Measurements from ENCODE around the gene SEMA7A.

SEMA7A gene

DNA sequence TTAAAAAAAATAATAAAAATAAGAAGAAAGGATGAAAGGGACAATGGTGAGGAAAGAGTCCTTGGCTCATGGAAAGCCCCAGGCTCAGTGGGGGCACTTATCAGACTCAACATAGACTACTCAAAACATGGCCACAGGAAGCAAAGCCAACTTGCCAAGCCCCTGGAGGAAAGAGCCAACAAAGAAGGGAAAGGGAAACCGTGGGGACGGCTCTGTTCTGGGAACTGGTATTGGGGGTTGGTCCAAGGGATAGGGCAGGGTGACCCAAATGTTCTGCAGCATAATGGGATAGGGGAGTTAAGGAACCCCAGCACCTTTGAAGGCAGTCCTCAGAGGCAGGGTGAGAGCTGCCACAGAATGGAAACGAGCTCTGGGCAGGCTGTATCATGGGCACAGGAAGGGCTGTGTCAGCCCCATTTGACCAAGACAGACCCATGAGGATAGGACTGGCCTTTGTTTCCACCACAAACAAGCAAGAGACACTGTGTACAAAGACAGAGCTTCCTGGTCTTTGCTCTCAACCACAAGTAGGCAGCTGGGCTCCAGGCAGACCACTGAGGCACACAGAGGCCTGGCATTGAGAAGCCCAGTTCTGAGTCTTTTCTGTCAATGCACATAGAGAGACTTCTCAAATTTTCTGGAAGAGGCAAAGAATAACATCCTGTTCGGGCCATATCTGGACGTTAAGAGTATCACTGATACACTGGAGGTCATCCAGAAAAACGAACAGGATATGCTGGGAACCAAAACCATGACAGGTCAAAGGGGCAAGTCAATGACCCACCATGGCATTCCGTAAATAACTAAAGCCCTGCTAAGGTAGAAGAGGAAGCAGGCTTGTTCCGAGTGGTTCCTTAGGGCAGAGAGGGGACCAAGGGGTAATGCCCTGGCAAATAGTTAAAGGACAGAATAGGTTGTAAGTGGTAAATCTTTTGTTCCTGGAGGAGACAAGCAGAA, 10.6 kb upstream of the SEMA7A start:
- TF ChIP-seq, protein P1, sequence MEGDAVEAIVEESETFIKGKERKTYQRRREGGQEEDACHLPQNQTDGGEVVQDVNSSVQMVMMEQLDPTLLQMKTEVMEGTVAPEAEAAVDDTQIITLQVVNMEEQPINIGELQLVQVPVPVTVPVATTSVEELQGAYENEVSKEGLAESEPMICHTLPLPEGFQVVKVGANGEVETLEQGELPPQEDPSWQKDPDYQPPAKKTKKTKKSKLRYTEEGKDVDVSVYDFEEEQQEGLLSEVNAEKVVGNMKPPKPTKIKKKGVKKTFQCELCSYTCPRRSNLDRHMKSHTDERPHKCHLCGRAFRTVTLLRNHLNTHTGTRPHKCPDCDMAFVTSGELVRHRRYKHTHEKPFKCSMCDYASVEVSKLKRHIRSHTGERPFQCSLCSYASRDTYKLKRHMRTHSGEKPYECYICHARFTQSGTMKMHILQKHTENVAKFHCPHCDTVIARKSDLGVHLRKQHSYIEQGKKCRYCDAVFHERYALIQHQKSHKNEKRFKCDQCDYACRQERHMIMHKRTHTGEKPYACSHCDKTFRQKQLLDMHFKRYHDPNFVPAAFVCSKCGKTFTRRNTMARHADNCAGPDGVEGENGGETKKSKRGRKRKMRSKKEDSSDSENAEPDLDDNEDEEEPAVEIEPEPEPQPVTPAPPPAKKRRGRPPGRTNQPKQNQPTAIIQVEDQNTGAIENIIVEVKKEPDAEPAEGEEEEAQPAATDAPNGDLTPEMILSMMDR (IDR thresholded peaks at IDR 0.05; ENCODE audit: low read depth, low read length) = no peak
- no peak for TF ChIP-seq EZH2phosphoT487 (IDR thresholded peaks at IDR 0.05; ENCODE audit: low read depth)
- no peaks in the 10 kb centered on the region for H3K79me2 ChIP-seq (ENCODE audit: low read length)
- peaks cover 5% of the 10 kb centered on the region; the same call in 1 of the 2 replicates for H4K20me1 ChIP-seq (ENCODE audit: insufficient read depth, low read length)
- H3K4me3 ChIP-seq (ENCODE audit: low read length) = no peak overlapping the region
- no peak overlapping the region for H3K9ac ChIP-seq (ENCODE audit: low read length)
- H3K9me3 ChIP-seq (ENCODE audit: insufficient read depth, low read length) = no peaks in the 10 kb centered on the region
- peaks cover 5% of the 10 kb centered on the region; the same call in 1 of the 2 replicates for H3K4me1 ChIP-seq (ENCODE audit: low read length)
- H3K4me2 ChIP-seq (ENCODE audit: low read length) = no peak overlapping the region
- H3K36me3 ChIP-seq (replicated peaks; ENCODE audit: low read depth, low read length) = peaks cover 53% of the 10 kb centered on the region
- H3K27me3 ChIP-seq (ENCODE audit: low read depth, low read length) = no peaks in the 10 kb centered on the region
- H2AFZ ChIP-seq (ENCODE audit: low read depth, low read length) = no peak overlapping the region
- H3K27ac ChIP-seq (ENCODE audit: low read length) = no peak overlapping the region

DNA sequence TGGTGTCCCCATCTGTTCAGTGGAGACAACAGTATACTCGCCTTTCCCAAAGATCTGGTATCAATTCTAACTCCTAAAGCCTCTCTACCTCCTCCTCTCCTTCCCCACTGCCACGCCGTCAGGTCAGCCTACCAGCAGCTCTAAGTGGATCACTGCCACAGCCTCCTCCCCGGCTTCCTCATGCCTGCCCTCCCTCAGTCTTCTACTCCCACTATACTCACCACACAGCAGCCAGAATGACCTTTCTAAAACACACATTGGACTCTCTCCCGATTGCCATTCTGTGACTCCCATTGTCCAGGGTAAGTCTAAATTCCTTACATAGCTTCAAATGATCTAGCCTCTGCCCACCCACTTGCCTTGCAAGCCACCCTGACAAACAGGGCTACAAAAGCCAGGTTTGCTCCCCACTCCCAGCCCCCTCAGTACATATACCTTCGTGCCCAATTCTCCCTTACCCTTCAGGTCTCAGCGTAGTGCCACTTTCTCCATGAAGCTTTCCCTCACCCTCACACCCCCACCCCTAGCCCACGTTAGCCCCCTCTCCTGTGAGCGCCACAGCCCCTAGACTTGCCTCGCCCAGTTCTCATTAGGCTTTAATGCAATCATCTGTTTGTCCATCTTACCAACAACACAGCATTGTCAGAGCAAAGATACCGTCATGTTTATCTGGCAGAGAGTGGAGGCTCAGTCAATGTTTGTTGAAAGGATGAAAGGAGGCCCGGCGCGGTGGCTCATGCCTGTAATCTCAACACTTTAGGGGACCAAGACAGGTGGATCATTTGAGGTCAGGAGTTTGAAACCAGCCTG, 9.5 kb upstream of the SEMA7A start:
- Histone ChIP-seq H2AFZ (ENCODE audit: low read depth, low read length) (no peak overlapping the region), H3K4me3 (ENCODE audit: low read length) (no peak overlapping the region), H4K20me1 (ENCODE audit: insufficient read depth, low read length) (peaks cover 5% of the 10 kb centered on the region; the same call in 1 of the 2 replicates), H3K79me2 (ENCODE audit: low read length) (no peaks in the 10 kb centered on the region), H3K27ac (ENCODE audit: low read length) (no peak overlapping the region), H3K9me3 (ENCODE audit: insufficient read depth, low read length) (no peaks in the 10 kb centered on the region), H3K4me1 (ENCODE audit: low read length) (peaks cover 12% of the 10 kb centered on the region), H3K9ac (ENCODE audit: low read length) (no peak overlapping the region), H3K36me3 (replicated peaks; ENCODE audit: low read depth, low read length) (peaks cover 42% of the 10 kb centered on the region), H3K4me2 (ENCODE audit: low read length) (no peak overlapping the region), H3K27me3 (ENCODE audit: low read depth, low read length) (no peaks in the 10 kb centered on the region)
- TF ChIP-seq, protein P1 (IDR thresholded peaks at IDR 0.05; ENCODE audit: low read depth, low read length) = no peak
- TF ChIP-seq EZH2phosphoT487 (IDR thresholded peaks at IDR 0.05; ENCODE audit: low read depth) = no peak

DNA sequence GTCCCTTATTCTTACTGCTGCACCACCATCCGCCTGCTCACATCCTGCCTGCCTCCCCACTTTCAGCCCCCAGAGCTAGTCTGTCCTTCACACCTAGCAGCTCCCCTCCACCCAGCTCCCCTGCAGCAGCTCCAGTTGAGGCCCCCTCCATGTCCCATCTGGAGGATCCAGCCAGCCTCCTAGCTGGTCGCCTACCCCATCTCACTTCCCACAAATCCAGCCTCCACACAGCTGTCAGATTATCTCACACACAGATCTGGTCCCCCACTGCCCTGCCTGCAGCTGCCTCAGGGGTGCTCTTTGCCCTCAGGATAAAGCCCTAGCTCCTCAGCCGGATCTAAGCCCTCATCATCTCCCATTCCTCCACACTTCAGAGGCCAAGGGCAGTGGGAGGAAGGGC, 8.8 kb upstream of the SEMA7A start:
- Histone ChIP-seq H3K9me3 (ENCODE audit: insufficient read depth, low read length) (no peaks in the 10 kb centered on the region), H3K4me3 (ENCODE audit: low read length) (no peak overlapping the region), H3K4me1 (ENCODE audit: low read length) (peaks cover 18% of the 10 kb centered on the region), H3K36me3 (replicated peaks; ENCODE audit: low read depth, low read length) (peaks cover 35% of the 10 kb centered on the region), H3K27ac (ENCODE audit: low read length) (no peak overlapping the region), H4K20me1 (ENCODE audit: insufficient read depth, low read length) (peaks cover 5% of the 10 kb centered on the region; the same call in 1 of the 2 replicates), H2AFZ (ENCODE audit: low read depth, low read length) (no peak overlapping the region), H3K79me2 (ENCODE audit: low read length) (no peaks in the 10 kb centered on the region), H3K27me3 (ENCODE audit: low read depth, low read length) (no peaks in the 10 kb centered on the region), H3K4me2 (ENCODE audit: low read length) (no peak overlapping the region), H3K9ac (ENCODE audit: low read length) (no peak overlapping the region)
- TF ChIP-seq EZH2phosphoT487 (IDR thresholded peaks at IDR 0.05; ENCODE audit: low read depth) = no peak
- TF ChIP-seq, protein P1 (IDR thresholded peaks at IDR 0.05; ENCODE audit: low read depth, low read length) = no peak

DNA sequence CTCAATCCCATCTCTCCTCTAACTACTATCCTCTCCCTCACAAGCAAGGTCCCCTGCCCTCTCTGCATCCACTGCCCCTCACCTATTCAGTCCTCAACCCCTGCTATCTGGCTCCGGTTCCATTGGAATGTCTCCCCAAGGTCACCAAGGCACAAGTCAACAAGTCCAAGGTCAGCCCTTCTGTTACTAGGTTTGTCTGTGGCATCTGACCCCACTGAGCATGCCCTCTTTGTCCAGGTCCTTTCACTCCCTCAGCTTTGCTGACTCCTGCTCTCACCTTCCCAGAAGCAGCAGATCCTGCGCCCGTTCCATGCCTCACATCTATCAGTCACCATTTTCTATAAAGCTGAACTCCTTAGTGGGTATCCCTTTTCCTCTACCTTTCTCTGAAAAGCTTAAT, 8.3 kb upstream of the SEMA7A start:
- H3K4me2 ChIP-seq (ENCODE audit: low read length) = no peak overlapping the region
- H3K9ac ChIP-seq (ENCODE audit: low read length) = no peak overlapping the region
- H4K20me1 ChIP-seq (ENCODE audit: insufficient read depth, low read length) = peaks cover 3% of the 10 kb centered on the region; the same call in 1 of the 2 replicates
- peaks cover 21% of the 10 kb centered on the region for H3K4me1 ChIP-seq (ENCODE audit: low read length)
- no peak overlapping the region for H3K4me3 ChIP-seq (ENCODE audit: low read length)
- no peaks in the 10 kb centered on the region for H3K9me3 ChIP-seq (ENCODE audit: insufficient read depth, low read length)
- H2AFZ ChIP-seq (ENCODE audit: low read depth, low read length) = no peak overlapping the region
- TF ChIP-seq EZH2phosphoT487 (IDR thresholded peaks at IDR 0.05; ENCODE audit: low read depth) = no peak
- TF ChIP-seq, protein P1 (IDR thresholded peaks at IDR 0.05; ENCODE audit: low read depth, low read length) = no peak
- H3K36me3 ChIP-seq (replicated peaks; ENCODE audit: low read depth, low read length) = peaks cover 33% of the 10 kb centered on the region
- H3K79me2 ChIP-seq (ENCODE audit: low read length) = no peaks in the 10 kb centered on the region
- no peaks in the 10 kb centered on the region for H3K27me3 ChIP-seq (ENCODE audit: low read depth, low read length)
- H3K27ac ChIP-seq (ENCODE audit: low read length) = no peak overlapping the region

All from OCI-LY3 (cell line).